ES-I3 (cell line): ENCODE data around the gene CTNND2.

Experiments used
- H3K36me3 ChIP-seq: 2 replicates; pipeline ENCODE4 v1.6.1; 2013; ENCODE audit warnings: mild to moderate bottlenecking, low read length, control low read depth, moderate library complexity; ENCODE audit not compliant: insufficient read depth
- H3K4me1 ChIP-seq: 2 replicates; pipeline ENCODE4 v1.6.1; 2013; ENCODE audit warnings: mild to moderate bottlenecking, control low read depth, low read length; ENCODE audit not compliant: insufficient read depth
- H3K9ac ChIP-seq: 2 replicates; pipeline ENCODE4 v1.6.1; 2013; ENCODE audit warnings: low read depth, mild to moderate bottlenecking, low read length, moderate library complexity
- H3K9me3 ChIP-seq: 2 replicates; pipeline ENCODE4 v1.6.1; 2013; ENCODE audit warnings: mild to moderate bottlenecking, low read length, moderate library complexity; ENCODE audit not compliant: control insufficient read depth, insufficient read depth

Gene CTNND2

GRCh38 chr5:11904265-11904906 is at the start of gene CTNND2:
Gene CTNND2, minus strand, starts transcription at chr5:11904446. Its CDS starts 593 bp downstream, at chr5:11903853.
- peak within 1 kb of the TSS; percentile 66 for H3K9ac ChIP-seq

GRCh38 chr5:11946317-11946716 is 42.1 kb upstream of the CTNND2 start:
- Histone ChIP-seq H3K9ac (no peak overlapping the region), H3K36me3 (no peaks in the 10 kb centered on the region), H3K9me3 (no peaks in the 10 kb centered on the region), H3K4me1 (no peaks in the 10 kb centered on the region)

More at GRCh38 chr5:11904265-11904906, at the start of gene CTNND2:
- H3K4me1 ChIP-seq: peaks cover 4% of the 10 kb centered on the region; the same call in 1 of the 2 replicates
- no peaks in the 10 kb centered on the region for H3K9me3 ChIP-seq
- no peaks in the 10 kb centered on the region for H3K36me3 ChIP-seq

- Histone ChIP-seq H3K9me3 (no peaks in the 10 kb centered on the region), H3K36me3 (no peaks in the 10 kb centered on the region), H3K4me1 (no peaks in the 10 kb centered on the region), H3K9ac (no peak overlapping the region)
These were observed 37.3 kb upstream of the CTNND2 start for GRCh38 chr5:11941566-11941965.

- no peaks in the 10 kb centered on the region for H3K4me1 ChIP-seq
- H3K36me3 ChIP-seq: no peaks in the 10 kb centered on the region
- no peak overlapping the region for H3K9ac ChIP-seq
- no peaks in the 10 kb centered on the region for H3K9me3 ChIP-seq
These were observed 27.4 kb upstream of the CTNND2 start for GRCh38 chr5:11931638-11932037.

- no peaks in the 10 kb centered on the region for H3K36me3 ChIP-seq
- no peaks in the 10 kb centered on the region for H3K4me1 ChIP-seq
- H3K9ac ChIP-seq: no peak overlapping the region
- H3K9me3 ChIP-seq: no peaks in the 10 kb centered on the region
These were observed 24.7 kb upstream of the CTNND2 start for GRCh38 chr5:11928909-11929308.

GRCh38 chr5:11925701-11926100 is 21.5 kb upstream of the CTNND2 start:
- no peaks in the 10 kb centered on the region for H3K9me3 ChIP-seq
- no peak overlapping the region for H3K9ac ChIP-seq
- no peaks in the 10 kb centered on the region for H3K36me3 ChIP-seq
- H3K4me1 ChIP-seq: no peaks in the 10 kb centered on the region

- H3K9ac ChIP-seq: no peak overlapping the region
- H3K9me3 ChIP-seq: no peaks in the 10 kb centered on the region
- H3K36me3 ChIP-seq: no peaks in the 10 kb centered on the region
- H3K4me1 ChIP-seq: no peaks in the 10 kb centered on the region
These were observed 18.1 kb upstream of the CTNND2 start for GRCh38 chr5:11922394-11922793.

- Histone ChIP-seq H3K9ac (no peak overlapping the region), H3K36me3 (no peaks in the 10 kb centered on the region), H3K9me3 (no peaks in the 10 kb centered on the region), H3K4me1 (no peaks in the 10 kb centered on the region)
These were observed 14.3 kb upstream of the CTNND2 start for GRCh38 chr5:11918463-11919045.

- peaks cover 4% of the 10 kb centered on the region; the same call in 1 of the 2 replicates for H3K4me1 ChIP-seq
- H3K9me3 ChIP-seq: no peaks in the 10 kb centered on the region
- H3K36me3 ChIP-seq: no peaks in the 10 kb centered on the region
- H3K9ac ChIP-seq: no peak overlapping the region
These were observed 5.2 kb upstream of the CTNND2 start for GRCh38 chr5:11909471-11909870.

- Histone ChIP-seq H3K4me1 (peaks cover 4% of the 10 kb centered on the region; the same call in 1 of the 2 replicates), H3K36me3 (no peaks in the 10 kb centered on the region), H3K9me3 (no peaks in the 10 kb centered on the region), H3K9ac (no peak overlapping the region)
These were observed 2.3 kb upstream of the CTNND2 start for GRCh38 chr5:11906497-11906896.

- H3K36me3 ChIP-seq: no peaks in the 10 kb centered on the region
- no peaks in the 10 kb centered on the region for H3K9me3 ChIP-seq
- H3K9ac ChIP-seq: peak overlapping the region; percentile 39; the same call in 1 of the 2 replicates
- peaks cover 4% of the 10 kb centered on the region; the same call in 1 of the 2 replicates for H3K4me1 ChIP-seq
These were observed 960 bp upstream of the CTNND2 start for GRCh38 chr5:11905206-11905605.

- no peaks in the 10 kb centered on the region for H3K9me3 ChIP-seq
- no peaks in the 10 kb centered on the region for H3K36me3 ChIP-seq
- peaks cover 4% of the 10 kb centered on the region; the same call in 1 of the 2 replicates for H3K4me1 ChIP-seq
- H3K9ac ChIP-seq: peak overlapping the region; percentile 66
These were observed 507 bp downstream of the CTNND2 start for GRCh38 chr5:11903614-11904264.

GRCh38 chr5:11903121-11903613 is 1.1 kb downstream of the CTNND2 start:
- peak overlapping the region; percentile 66; the same call in 1 of the 2 replicates for H3K9ac ChIP-seq
- peaks cover 4% of the 10 kb centered on the region; the same call in 1 of the 2 replicates for H3K4me1 ChIP-seq
- no peaks in the 10 kb centered on the region for H3K36me3 ChIP-seq
- H3K9me3 ChIP-seq: no peaks in the 10 kb centered on the region

- Histone ChIP-seq H3K9ac (no peak overlapping the region), H3K4me1 (peaks cover 4% of the 10 kb centered on the region; the same call in 1 of the 2 replicates), H3K36me3 (no peaks in the 10 kb centered on the region), H3K9me3 (no peaks in the 10 kb centered on the region)
These were observed 2.0 kb downstream of the CTNND2 start for GRCh38 chr5:11902201-11902619.
